Prostate gland (tissue), 2 donors: ENCODE measurements around the gene IGSF22.

Experiments used
- POLR2A ChIP-seq: fragments of 450-650 bp; IDR thresholded peaks from one replicate; pipeline ENCODE4 v1.6.1; 2016; ENCODE audit warnings: antibody characterized with exemption, mild to moderate bottlenecking
- TF ChIP-seq, protein P1 (sequence below), 4 experiments: fragments of 200-600 bp in 2 of 4; fragments of 450-650 bp in 2 of 4; sonication (generic) in 2 of 4; IDR thresholded peaks; 1 replicate in 3 of 4; 2 replicates in 1 of 4; pipeline ENCODE4 v1.5.1; 2016 to 2019; ENCODE audit warnings: antibody characterized with exemption in 4 of 4, mild to moderate bottlenecking in 2 of 4, moderate library complexity in 2 of 4

DNA sequence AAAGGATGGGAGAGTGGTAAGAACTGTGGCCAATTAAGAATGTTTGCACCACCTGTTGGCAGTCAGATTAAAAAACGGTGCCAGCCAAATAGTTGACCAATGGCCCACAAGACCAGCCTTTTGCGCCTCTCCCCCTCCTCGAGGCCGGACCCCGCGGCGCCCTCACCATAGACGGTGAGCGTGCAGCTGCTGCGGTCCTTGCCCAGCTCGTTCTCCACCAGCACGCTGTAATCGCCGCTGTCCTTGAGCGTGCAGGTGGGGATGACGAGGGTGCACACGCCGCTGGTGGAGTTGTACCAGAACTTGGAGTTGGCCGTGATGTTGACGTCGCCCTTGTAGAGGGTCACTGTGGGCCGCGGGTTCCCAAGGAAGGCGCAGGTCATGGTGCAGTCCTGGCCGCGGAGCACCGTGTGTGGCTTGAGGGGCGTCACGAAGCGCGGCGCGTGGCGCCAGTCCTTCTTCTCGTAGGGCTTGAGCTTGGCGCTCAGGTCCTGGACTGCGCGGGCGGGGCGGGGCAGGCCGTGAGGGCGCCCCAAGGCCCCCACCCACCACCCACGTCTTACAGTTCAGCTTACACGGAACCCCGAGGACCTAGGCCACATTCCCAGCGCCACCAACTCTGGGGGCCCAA lies 20.2 kb downstream of the IGSF22 start:
- TF ChIP-seq POLR2A, result no peak
- TF ChIP-seq, protein P1, sequence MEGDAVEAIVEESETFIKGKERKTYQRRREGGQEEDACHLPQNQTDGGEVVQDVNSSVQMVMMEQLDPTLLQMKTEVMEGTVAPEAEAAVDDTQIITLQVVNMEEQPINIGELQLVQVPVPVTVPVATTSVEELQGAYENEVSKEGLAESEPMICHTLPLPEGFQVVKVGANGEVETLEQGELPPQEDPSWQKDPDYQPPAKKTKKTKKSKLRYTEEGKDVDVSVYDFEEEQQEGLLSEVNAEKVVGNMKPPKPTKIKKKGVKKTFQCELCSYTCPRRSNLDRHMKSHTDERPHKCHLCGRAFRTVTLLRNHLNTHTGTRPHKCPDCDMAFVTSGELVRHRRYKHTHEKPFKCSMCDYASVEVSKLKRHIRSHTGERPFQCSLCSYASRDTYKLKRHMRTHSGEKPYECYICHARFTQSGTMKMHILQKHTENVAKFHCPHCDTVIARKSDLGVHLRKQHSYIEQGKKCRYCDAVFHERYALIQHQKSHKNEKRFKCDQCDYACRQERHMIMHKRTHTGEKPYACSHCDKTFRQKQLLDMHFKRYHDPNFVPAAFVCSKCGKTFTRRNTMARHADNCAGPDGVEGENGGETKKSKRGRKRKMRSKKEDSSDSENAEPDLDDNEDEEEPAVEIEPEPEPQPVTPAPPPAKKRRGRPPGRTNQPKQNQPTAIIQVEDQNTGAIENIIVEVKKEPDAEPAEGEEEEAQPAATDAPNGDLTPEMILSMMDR (IDR thresholded peaks at IDR 0.05), result no peak
